ENCODE data around the gene CDH15.

CDH15 gene

GRCh38 chr16:89178453-89179147 lies 7.1 kb downstream of the CDH15 start:
- no peaks in the 10 kb centered on the region for H3K4me1 ChIP-seq (ENCODE audit: insufficient read depth, poor library complexity, severe bottlenecking)
- no peaks in the 10 kb centered on the region for H3K27me3 ChIP-seq (ENCODE audit: insufficient read depth, poor library complexity, severe bottlenecking)
- H3K9me3 ChIP-seq (ENCODE audit: severe bottlenecking): no peaks in the 10 kb centered on the region
- H3K36me3 ChIP-seq (ENCODE audit: low read depth): no peaks in the 10 kb centered on the region
- no peak overlapping the region for H3K4me3 ChIP-seq (ENCODE audit: severe bottlenecking)
- H3K27ac ChIP-seq (ENCODE audit: poor library complexity, severe bottlenecking): no peak overlapping the region
- no peak for DNase-seq (ENCODE audit: low spot score)
- TF ChIP-seq CTCF (IDR thresholded peaks at IDR 0.05; ENCODE audit: poor library complexity, severe bottlenecking): no peak
- ATAC-seq (ENCODE audit: low read depth): peak; percentile 68

GRCh38 chr16:89179148-89179484 lies 7.6 kb downstream of the CDH15 start:
- TF ChIP-seq CTCF (IDR thresholded peaks at IDR 0.05; ENCODE audit: poor library complexity, severe bottlenecking): no peak
- H3K4me1 ChIP-seq (ENCODE audit: insufficient read depth, poor library complexity, severe bottlenecking): no peaks in the 10 kb centered on the region
- no peaks in the 10 kb centered on the region for H3K27me3 ChIP-seq (ENCODE audit: insufficient read depth, poor library complexity, severe bottlenecking)

GRCh38 chr16:89179656-89180315 lies 8.2 kb downstream of the CDH15 start:
- no peaks in the 10 kb centered on the region for H3K27me3 ChIP-seq (ENCODE audit: insufficient read depth, poor library complexity, severe bottlenecking)
- H3K27ac ChIP-seq (ENCODE audit: poor library complexity, severe bottlenecking): no peak overlapping the region
- no peaks in the 10 kb centered on the region for H3K9me3 ChIP-seq (ENCODE audit: severe bottlenecking)
- no peak overlapping the region for H3K4me3 ChIP-seq (ENCODE audit: severe bottlenecking)
- no peak for TF ChIP-seq CTCF (IDR thresholded peaks at IDR 0.05; ENCODE audit: poor library complexity, severe bottlenecking)
- H3K36me3 ChIP-seq (ENCODE audit: low read depth): no peaks in the 10 kb centered on the region
- no peak for DNase-seq (ENCODE audit: low spot score)
- no peak for ATAC-seq (ENCODE audit: low read depth)
- no peaks in the 10 kb centered on the region for H3K4me1 ChIP-seq (ENCODE audit: insufficient read depth, poor library complexity, severe bottlenecking)

More at GRCh38 chr16:89179148-89179484, 7.6 kb downstream of the CDH15 start:
- ATAC-seq (ENCODE audit: low read depth) (no peak), DNase-seq (ENCODE audit: low spot score) (no peak)
- no peak overlapping the region for H3K4me3 ChIP-seq (ENCODE audit: severe bottlenecking)
- H3K9me3 ChIP-seq (ENCODE audit: severe bottlenecking): no peaks in the 10 kb centered on the region
- no peaks in the 10 kb centered on the region for H3K36me3 ChIP-seq (ENCODE audit: low read depth)
- H3K27ac ChIP-seq (ENCODE audit: poor library complexity, severe bottlenecking): no peak overlapping the region

- Histone ChIP-seq H3K36me3 (ENCODE audit: low read depth) (no peaks in the 10 kb centered on the region), H3K9me3 (ENCODE audit: severe bottlenecking) (no peaks in the 10 kb centered on the region), H3K27ac (ENCODE audit: poor library complexity, severe bottlenecking) (no peak overlapping the region), H3K4me1 (ENCODE audit: insufficient read depth, poor library complexity, severe bottlenecking) (no peaks in the 10 kb centered on the region), H3K4me3 (ENCODE audit: severe bottlenecking) (no peak overlapping the region), H3K27me3 (ENCODE audit: insufficient read depth, poor library complexity, severe bottlenecking) (no peaks in the 10 kb centered on the region)
- DNase-seq (ENCODE audit: low spot score): no peak
- no peak for TF ChIP-seq CTCF (IDR thresholded peaks at IDR 0.05; ENCODE audit: poor library complexity, severe bottlenecking)
- no peak for ATAC-seq (ENCODE audit: low read depth)
Observed at GRCh38 chr16:89183463-89183862, 11.9 kb downstream of the CDH15 start.

Measured in RWPE2 (cell line).